Trophoblast cell (in vitro differentiated cells and primary cell): Measurements from ENCODE around the gene TNPO2.

Experiments
- DNase-seq, 2 donors: peaks; one replicate each; pipeline ENCODE4 v3.0.0-alpha.2; 2016
- H2AFZ ChIP-seq: 2 replicates; pipeline ENCODE4 v1.6.1; 2013; ENCODE audit warnings: low read length, moderate library complexity, mild to moderate bottlenecking; ENCODE audit not compliant: insufficient read depth, poor library complexity
- H2AK5ac ChIP-seq: 2 replicates; pipeline ENCODE4 v1.6.1; 2013; ENCODE audit warnings: mild to moderate bottlenecking, low read length
- H2BK120ac ChIP-seq: 2 replicates; pipeline ENCODE4 v1.6.1; 2013; ENCODE audit warnings: low read length, mild to moderate bottlenecking, moderate library complexity; ENCODE audit not compliant: insufficient read depth, poor library complexity
- H2BK12ac ChIP-seq: 2 replicates; pipeline ENCODE4 v1.6.1; 2013; ENCODE audit warnings: mild to moderate bottlenecking, low read length, moderate library complexity
- H2BK5ac ChIP-seq: 2 replicates; pipeline ENCODE4 v1.6.1; 2013; ENCODE audit warnings: low read length, low read depth, moderate library complexity, mild to moderate bottlenecking; ENCODE audit not compliant: poor library complexity
- H3K14ac ChIP-seq: 2 replicates; pipeline ENCODE4 v1.6.1; 2013; ENCODE audit warnings: mild to moderate bottlenecking, low read length
- H3K18ac ChIP-seq: 2 replicates; pipeline ENCODE4 v1.6.1; 2013; ENCODE audit warnings: mild to moderate bottlenecking, low read length
- H3K23ac ChIP-seq: 2 replicates; pipeline ENCODE4 v1.6.1; 2013; ENCODE audit warnings: low read length
- H3K27ac ChIP-seq: 2 replicates; pipeline ENCODE4 v1.5.1; 2013; ENCODE audit warnings: low read depth, mild to moderate bottlenecking, inconsistent platforms, low read length, moderate library complexity
- H3K27me3 ChIP-seq: 2 replicates; pipeline ENCODE4 v1.6.1; 2013; ENCODE audit warnings: inconsistent platforms, mild to moderate bottlenecking, low read length, moderate library complexity; ENCODE audit not compliant: insufficient read depth
- H3K36me3 ChIP-seq, 2 experiments: 1 replicate in 1 of 2; 2 replicates in 1 of 2; pipeline ENCODE4 v1.6.1; 2013; ENCODE audit warnings: low read length in 2 of 2, mild to moderate bottlenecking in 2 of 2, moderate library complexity in 1 of 2; ENCODE audit not compliant: insufficient read depth in 2 of 2, control insufficient read depth in 1 of 2
- H3K4ac ChIP-seq: 2 replicates; pipeline ENCODE4 v1.6.1; 2013; ENCODE audit warnings: low read depth, mild to moderate bottlenecking, low read length, moderate library complexity
- H3K4me1 ChIP-seq, 2 experiments: 1 replicate in 1 of 2; 2 replicates in 1 of 2; pipeline ENCODE4 v1.6.1; 2013; ENCODE audit warnings: low read length in 2 of 2, mild to moderate bottlenecking in 2 of 2, moderate library complexity in 1 of 2; ENCODE audit not compliant: insufficient read depth in 2 of 2, control insufficient read depth in 1 of 2
- H3K4me2 ChIP-seq: 2 replicates; pipeline ENCODE4 v1.6.1; 2013; ENCODE audit warnings: inconsistent platforms, mild to moderate bottlenecking, low read length, moderate library complexity
- H3K4me3 ChIP-seq: 2 replicates; pipeline ENCODE4 v1.5.1; 2013; ENCODE audit warnings: mild to moderate bottlenecking, low read depth, low read length, inconsistent platforms
- H3K79me1 ChIP-seq: one replicate; pipeline ENCODE4 v1.6.1; 2013; ENCODE audit warnings: low read length
- H3K79me2 ChIP-seq: 2 replicates; pipeline ENCODE4 v1.6.1; 2013; ENCODE audit warnings: low read length, mild to moderate bottlenecking; ENCODE audit not compliant: control insufficient read depth, insufficient read depth, poor library complexity
- H3K9ac ChIP-seq: 2 replicates; pipeline ENCODE4 v1.6.1; 2013; ENCODE audit warnings: mild to moderate bottlenecking, low read length
- H3K9me3 ChIP-seq: 2 replicates; pipeline ENCODE4 v1.6.1; 2013; ENCODE audit warnings: low read depth, mild to moderate bottlenecking, control low read depth, inconsistent platforms, low read length; ENCODE audit not compliant: insufficient read depth
- H4K12ac ChIP-seq: 2 replicates; pipeline ENCODE4 v1.6.1; 2013; ENCODE audit warnings: low read depth, mild to moderate bottlenecking, low read length, moderate library complexity
- H4K8ac ChIP-seq: 2 replicates; pipeline ENCODE4 v1.6.1; 2013; ENCODE audit warnings: low read depth, mild to moderate bottlenecking, low read length, moderate library complexity
- H4K91ac ChIP-seq: one replicate; pipeline ENCODE4 v1.6.1; 2013; ENCODE audit warnings: low read depth, mild to moderate bottlenecking, low read length, moderate library complexity
- WGBS: extraction: QIAGEN DNeasy Blood & Tissue Kit; methylation state at CpG from one replicate; pipeline ENCODE4 v1.1.7; 2013; ENCODE audit warnings: missing lambda C conversion rate; ENCODE audit not compliant: insufficient read length, insufficient coverage; ENCODE audit errors: extremely low coverage; 5-methylcytosine and 5-hydroxymethylcytosine counted together

Gene TNPO2

DNA sequence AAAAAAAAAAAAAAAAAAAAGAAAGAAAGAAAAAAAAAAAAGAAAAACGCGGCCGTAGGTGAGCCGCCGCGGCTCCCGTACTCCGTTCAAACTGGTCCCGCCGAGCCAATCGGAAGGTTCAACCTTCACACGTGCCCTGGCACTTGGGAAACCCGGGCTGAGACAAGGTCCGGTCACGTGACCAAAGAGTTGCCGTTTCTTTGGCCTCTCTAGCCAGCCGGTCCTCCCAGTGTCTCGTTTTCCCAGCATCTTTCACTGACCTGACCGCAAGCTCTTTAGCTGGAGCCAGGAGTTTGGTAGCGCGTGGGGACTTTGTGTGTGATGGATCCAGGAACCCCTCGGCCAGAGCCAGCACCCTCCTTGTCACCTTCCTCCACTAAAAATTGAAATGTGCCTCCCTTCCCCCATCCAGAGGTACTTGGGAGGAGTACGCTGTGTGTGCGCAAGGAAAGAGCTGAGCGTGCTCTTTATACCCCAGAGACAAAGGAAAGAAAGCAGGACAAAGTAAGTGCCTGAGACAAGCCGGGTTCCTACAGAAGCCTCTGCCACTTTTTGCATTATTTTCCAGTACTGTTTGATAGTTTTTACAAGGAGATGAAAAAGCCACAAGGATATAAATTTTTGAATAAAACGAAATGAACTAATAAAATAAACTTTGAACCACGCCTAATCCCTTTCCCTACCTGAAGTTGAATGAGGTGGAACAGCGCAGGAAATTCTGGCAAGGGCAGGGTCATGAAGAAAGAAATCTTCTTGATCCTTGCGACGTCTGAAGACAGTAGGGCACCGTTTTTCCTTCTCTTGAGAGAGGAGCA, 959 bp downstream of the TNPO2 start:
- Histone ChIP-seq H3K18ac (peak overlapping the region; percentile 70), H3K36me3 (peaks cover 11 to 14% of the 10 kb centered on the region in 2 experiments), H4K12ac (peak overlapping the region; percentile 58), H2BK5ac (peak overlapping the region; percentile 93), H2BK120ac (peak overlapping the region; percentile 41), H3K79me1 (peaks cover 22% of the 10 kb centered on the region), H3K4me1 (peaks cover 3 to 5% of the 10 kb centered on the region in 2 experiments), H3K9me3 (peaks cover under 1% of the 10 kb centered on the region), H3K79me2 (peaks cover 23% of the 10 kb centered on the region), H3K4ac (peak overlapping the region; percentile 28), H3K23ac (no peak overlapping the region), H2AK5ac (peak overlapping the region; percentile 72), H3K27ac (peak overlapping the region; percentile 96), H3K4me3 (peak overlapping the region; percentile 83), H4K91ac (peak overlapping the region; percentile 68), H3K27me3 (no peaks in the 10 kb centered on the region), H3K4me2 (peak overlapping the region; percentile 90), H3K14ac (peak overlapping the region; percentile 73), H3K9ac (peak overlapping the region; percentile 81), H4K8ac (peak overlapping the region; percentile 94), H2BK12ac (no peak overlapping the region), H2AFZ (peak overlapping the region; percentile 32)
- WGBS = no CpG with 5 or more reads among the region's 32 CpGs
- peak; percentile 98 to 100 for DNase-seq

DNA sequence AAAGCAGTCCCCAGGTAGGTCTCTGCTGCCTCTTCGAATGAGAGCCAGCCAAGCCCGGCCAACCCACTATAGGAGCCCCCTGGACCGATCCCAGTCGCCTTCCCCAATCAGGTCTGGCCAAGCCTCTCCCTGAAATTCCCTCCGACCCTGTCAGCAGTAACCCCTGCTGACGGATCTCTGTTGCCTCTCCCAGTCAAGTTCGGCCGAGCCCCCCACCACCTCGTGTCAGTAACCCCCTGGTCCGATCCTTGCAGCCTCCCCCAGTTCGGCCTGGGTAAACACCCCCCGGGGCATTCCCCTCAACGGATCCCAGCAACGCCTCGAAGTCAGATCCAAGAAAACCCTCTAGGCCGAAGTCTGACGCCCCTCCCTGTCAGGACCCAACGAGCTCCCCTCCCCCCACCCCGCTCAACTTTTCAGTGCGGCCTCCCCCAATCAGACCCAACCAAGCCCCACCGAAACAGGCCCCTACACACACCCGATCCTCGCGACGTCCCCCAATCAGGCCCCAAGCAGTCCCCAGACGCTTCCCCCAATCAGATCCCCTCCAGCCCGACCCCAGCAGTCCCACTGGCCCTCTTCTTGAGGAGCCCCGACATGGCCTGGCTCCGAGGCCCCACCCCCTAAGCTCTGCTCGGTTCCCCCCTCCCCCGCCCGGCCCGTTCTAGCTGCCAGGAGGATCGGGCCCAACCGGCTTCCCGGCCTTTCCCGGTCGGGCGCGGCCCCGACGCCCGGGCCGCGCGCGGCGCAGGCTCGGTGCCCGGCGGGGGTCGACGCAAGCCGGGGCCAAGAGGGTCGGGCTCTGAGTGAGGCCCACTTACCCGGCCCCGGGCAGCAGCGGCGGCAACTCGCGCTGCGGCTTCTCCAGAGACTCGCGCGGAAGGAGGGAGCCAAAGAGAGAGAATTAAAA, 1.8 kb downstream of the TNPO2 start:
- peak overlapping the region; percentile 52 for H2BK12ac ChIP-seq
- WGBS = no CpG with 5 or more reads among the region's 65 CpGs
- H4K91ac ChIP-seq = peak overlapping the region; percentile 95
- H3K4me3 ChIP-seq = peak overlapping the region; percentile 83
- peak overlapping the region; percentile 95 for H3K9ac ChIP-seq
- peak overlapping the region; percentile 86 for H3K4me2 ChIP-seq
- peak overlapping the region; percentile 74 for H3K18ac ChIP-seq
- peak overlapping the region; percentile 95 for H2BK120ac ChIP-seq
- peak overlapping the region; percentile 59 for H2AK5ac ChIP-seq
- peak overlapping the region; percentile 99 for H3K4ac ChIP-seq
- peaks cover 23% of the 10 kb centered on the region for H3K79me2 ChIP-seq
- peaks cover 3 to 5% of the 10 kb centered on the region in 2 experiments for H3K4me1 ChIP-seq
- H3K79me1 ChIP-seq = peaks cover 22% of the 10 kb centered on the region
- peaks cover 18% of the 10 kb centered on the region in 2 experiments for H3K36me3 ChIP-seq
- H3K23ac ChIP-seq = no peak overlapping the region
- H2AFZ ChIP-seq = peak overlapping the region; percentile 8
- no peaks in the 10 kb centered on the region for H3K27me3 ChIP-seq
- peak overlapping the region; percentile 86 for H4K8ac ChIP-seq
- H3K14ac ChIP-seq = peak overlapping the region; percentile 93
- peak overlapping the region; percentile 93 for H2BK5ac ChIP-seq
- peak in 1 of 2 donors; percentile 11 for DNase-seq
- peak overlapping the region; percentile 96 for H3K27ac ChIP-seq
- peak overlapping the region; percentile 74 for H4K12ac ChIP-seq
- H3K9me3 ChIP-seq = no peaks in the 10 kb centered on the region

DNA sequence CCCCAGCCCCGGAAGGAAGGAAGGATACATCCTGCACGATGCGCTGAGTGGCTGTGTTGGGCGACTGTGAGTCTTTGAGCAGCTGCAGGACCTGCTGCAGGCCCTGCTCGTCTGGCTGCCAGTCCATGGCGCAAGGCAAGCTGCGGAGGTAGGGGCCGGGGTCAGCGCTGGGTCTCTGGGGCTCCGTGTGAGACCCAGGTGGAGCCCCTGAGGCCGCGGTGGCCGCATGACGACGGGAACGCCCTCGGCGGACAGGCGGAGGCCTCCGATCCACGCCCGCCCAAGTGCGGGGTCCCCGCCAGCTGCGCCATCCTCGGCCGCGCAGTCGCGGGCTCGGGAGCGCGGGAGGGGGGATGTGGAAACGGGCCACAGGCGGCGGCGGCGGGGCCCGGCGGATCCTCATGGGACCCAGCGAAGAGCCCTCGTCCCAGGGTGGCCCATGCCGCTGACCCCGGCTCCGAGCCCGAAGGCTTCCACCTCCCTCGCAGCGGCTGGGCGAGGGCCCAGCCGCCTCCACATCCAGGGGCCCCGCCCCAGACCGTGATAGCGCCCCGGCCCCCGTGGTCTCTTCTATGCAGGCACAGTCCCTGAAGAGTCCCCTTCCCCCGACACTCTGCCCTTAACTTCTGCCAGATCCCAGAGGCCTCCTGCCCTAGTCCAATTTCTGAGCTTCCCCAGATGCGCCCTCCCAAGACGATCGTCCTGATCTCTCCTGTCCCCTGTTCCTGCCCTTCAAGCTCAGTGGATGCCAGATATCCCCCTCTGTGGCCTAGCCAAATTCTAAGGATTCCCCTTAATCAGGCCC, 2.7 kb downstream of the TNPO2 start:
- no CpG with 5 or more reads among the region's 59 CpGs for WGBS

More for the DNA sequence above, 2.7 kb downstream of the TNPO2 start:
- peak overlapping the region; percentile 86 for H3K4me2 ChIP-seq
- H2BK12ac ChIP-seq = peak overlapping the region; percentile 52
- peaks cover 23% of the 10 kb centered on the region for H3K79me2 ChIP-seq
- H3K27me3 ChIP-seq = no peaks in the 10 kb centered on the region
- peak overlapping the region; percentile 5 for H2BK120ac ChIP-seq
- peaks cover 22% of the 10 kb centered on the region for H3K79me1 ChIP-seq
- H4K91ac ChIP-seq = peak overlapping the region; percentile 95
- H3K4me3 ChIP-seq = peak overlapping the region; percentile 83
- DNase-seq = no peak
- H3K4ac ChIP-seq = peak overlapping the region; percentile 99
- H2BK5ac ChIP-seq = peak overlapping the region; percentile 93
- peak overlapping the region; percentile 86 for H4K8ac ChIP-seq
- no peak overlapping the region for H3K23ac ChIP-seq
- H3K9me3 ChIP-seq = no peaks in the 10 kb centered on the region
- peak overlapping the region; percentile 96 for H3K27ac ChIP-seq
- H3K18ac ChIP-seq = peak overlapping the region; percentile 63
- peak overlapping the region; percentile 82 for H3K14ac ChIP-seq
- peak overlapping the region; percentile 95 for H3K9ac ChIP-seq
- peak overlapping the region; percentile 54 for H4K12ac ChIP-seq
- H2AFZ ChIP-seq = peak overlapping the region; percentile 30
- peaks cover 3 to 5% of the 10 kb centered on the region in 2 experiments for H3K4me1 ChIP-seq
- H3K36me3 ChIP-seq = peaks cover 23 to 24% of the 10 kb centered on the region in 2 experiments
- peak overlapping the region; percentile 59 for H2AK5ac ChIP-seq
